Measurements from ENCODE around the gene INTS15.

Gene INTS15

GRCh38 chr7:6644728-6645127 is 54.9 kb downstream of the INTS15 start:
- no peak for TF ChIP-seq CTCF (IDR thresholded peaks at IDR 0.05; ENCODE audit: insufficient read depth, low read depth, low read length, missing control alignments)
- DNase-seq (ENCODE audit: low read depth) = no peak
- no peak overlapping the region for H3K4me3 ChIP-seq (ENCODE audit: low read length)

GRCh38 chr7:6646465-6646864 is 56.6 kb downstream of the INTS15 start:
- H3K4me3 ChIP-seq (ENCODE audit: low read length) = no peak overlapping the region
- no peak for DNase-seq (ENCODE audit: low read depth)
- TF ChIP-seq CTCF (IDR thresholded peaks at IDR 0.05; ENCODE audit: insufficient read depth, low read depth, low read length, missing control alignments) = no peak

GRCh38 chr7:6647080-6647479 is 57.3 kb downstream of the INTS15 start:
- no peak for TF ChIP-seq CTCF (IDR thresholded peaks at IDR 0.05; ENCODE audit: insufficient read depth, low read depth, low read length, missing control alignments)
- H3K4me3 ChIP-seq (ENCODE audit: low read length) = no peak overlapping the region
- no peak for DNase-seq (ENCODE audit: low read depth)

- no peak for TF ChIP-seq CTCF (IDR thresholded peaks at IDR 0.05; ENCODE audit: insufficient read depth, low read depth, low read length, missing control alignments)
- no peak for DNase-seq (ENCODE audit: low read depth)
- H3K4me3 ChIP-seq (ENCODE audit: low read length) = no peak overlapping the region
These were observed 57.7 kb downstream of the INTS15 start for GRCh38 chr7:6647541-6647940.

- TF ChIP-seq CTCF (IDR thresholded peaks at IDR 0.05; ENCODE audit: insufficient read depth, low read depth, low read length, missing control alignments) = no peak
- H3K4me3 ChIP-seq (ENCODE audit: low read length) = no peak overlapping the region
- no peak for DNase-seq (ENCODE audit: low read depth)
These were observed 58.4 kb downstream of the INTS15 start for GRCh38 chr7:6648066-6648814.

- no peak for DNase-seq (ENCODE audit: low read depth)
- TF ChIP-seq CTCF (IDR thresholded peaks at IDR 0.05; ENCODE audit: insufficient read depth, low read depth, low read length, missing control alignments) = no peak
- no peak overlapping the region for H3K4me3 ChIP-seq (ENCODE audit: low read length)
These were observed 58.9 kb downstream of the INTS15 start for GRCh38 chr7:6648815-6649104.

- no peak overlapping the region for H3K4me3 ChIP-seq (ENCODE audit: low read length)
- no peak for DNase-seq (ENCODE audit: low read depth)
- no peak for TF ChIP-seq CTCF (IDR thresholded peaks at IDR 0.05; ENCODE audit: insufficient read depth, low read depth, low read length, missing control alignments)
These were observed 59.6 kb downstream of the INTS15 start for GRCh38 chr7:6649241-6649961.

Measured in epithelial cell of esophagus (primary cell).